HUDEP-2 (cell line): ENCODE data around the gene RASAL2.
"Not testable (repeated sequence)": the region's sequence is repeated elsewhere in the genome, so short reads cannot be mapped to it uniquely, and the experiment has no call there.

Source experiments
- DNase-seq, 76 experiments: peaks; one replicate each; lab custom pipeline; 2025; ENCODE audit not compliant: unreplicated experiment in 76 of 76; lab: John Stamatoyannopoulos, UW

The RASAL2 gene

DNA sequence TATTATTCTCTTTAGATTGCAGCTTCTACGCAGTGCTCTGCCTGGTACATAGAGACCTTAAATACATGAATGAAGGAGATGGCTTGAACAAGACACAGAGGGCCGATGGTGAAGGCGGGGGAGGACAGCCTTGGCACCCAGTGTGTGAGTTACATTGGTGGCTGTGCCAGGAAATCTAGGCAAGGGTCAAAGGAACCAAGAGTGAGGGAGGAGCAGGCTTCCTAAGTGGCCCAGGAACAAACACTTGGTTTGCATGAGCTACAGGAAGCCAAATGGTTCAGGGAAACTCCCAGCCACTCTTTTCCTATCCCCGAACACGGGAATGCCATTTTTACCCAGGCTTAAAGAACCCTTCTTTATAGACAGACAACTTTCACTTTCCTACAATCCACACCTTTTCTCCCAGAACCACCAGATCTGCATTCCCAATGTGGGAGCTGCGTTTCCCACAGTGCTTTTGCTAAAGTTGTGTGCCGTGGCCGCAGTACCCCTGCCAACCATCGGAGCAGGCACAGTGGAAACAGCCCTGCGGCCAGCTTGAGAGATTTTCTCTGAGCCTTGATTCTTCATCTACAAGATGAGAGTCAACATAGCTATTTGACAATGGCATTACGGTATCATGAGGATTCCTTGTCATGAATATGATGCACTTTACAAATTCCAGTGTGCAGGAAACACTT lies 406.3 kb downstream of the RASAL2 start:
- no peak for DNase-seq

DNA sequence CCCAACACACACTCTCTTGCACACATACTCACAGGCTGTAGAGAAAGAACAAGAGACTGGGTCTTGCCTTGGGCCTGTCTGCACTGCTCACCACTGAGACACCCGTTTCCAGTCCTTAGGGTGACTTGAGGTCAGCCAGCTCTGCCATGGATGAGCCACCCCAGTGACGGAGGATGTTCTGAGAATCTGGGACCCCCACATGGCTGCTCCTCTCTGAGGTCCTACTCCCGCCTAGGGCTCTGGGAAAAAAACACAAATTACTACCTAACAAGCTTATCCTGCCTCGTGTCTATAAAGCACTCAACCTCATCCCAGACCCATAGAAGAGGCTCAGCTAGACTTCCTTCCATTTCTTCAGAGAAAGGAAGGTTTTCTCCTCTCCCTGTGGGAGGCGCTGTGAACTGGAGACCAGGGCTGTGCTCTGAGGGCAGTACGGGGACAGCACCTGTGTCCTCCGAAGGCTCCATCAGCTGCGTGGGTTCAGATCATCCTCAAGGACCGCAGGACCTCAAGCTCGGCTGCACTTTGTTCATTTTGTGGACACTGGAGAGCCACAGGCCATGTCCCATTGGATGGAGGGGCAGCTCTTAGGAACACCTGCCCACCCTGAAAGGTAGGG lies 407.1 kb downstream of the RASAL2 start:
- DNase-seq = no peak

DNA sequence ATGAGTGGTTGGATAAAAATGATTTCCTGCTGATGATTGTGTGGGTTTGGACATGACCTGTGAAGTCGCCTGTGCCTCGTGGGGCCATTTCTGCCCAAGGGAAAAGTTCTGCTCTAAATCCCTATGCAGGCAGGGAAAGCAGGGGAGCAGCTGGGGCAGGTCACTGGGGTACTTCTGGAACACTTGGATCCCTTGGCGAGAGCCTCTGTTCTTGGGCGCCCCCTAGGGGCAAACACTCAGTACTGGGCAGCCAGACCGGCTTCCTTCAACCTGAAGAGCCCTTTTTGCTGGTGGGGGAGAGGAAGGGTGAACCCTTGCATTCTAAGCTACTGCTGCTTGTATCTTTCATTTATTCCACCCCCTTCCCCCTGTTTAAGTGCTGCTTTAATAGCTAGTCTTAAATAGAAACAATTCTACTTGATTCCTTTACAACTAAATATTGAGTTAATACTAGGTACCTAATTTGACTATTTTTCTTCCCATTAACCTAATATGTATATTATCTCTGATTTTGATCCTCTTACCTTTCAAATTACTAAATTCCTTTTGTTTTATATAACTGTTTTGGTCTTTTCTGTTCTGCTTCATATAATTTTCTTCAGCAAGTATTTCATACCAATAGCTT lies 407.9 kb downstream of the RASAL2 start:
- DNase-seq = peak in 63 of 76 experiments; percentile 2 to 77 (median 43)

GRCh38 chr1:178502330-178502714 lies 408.4 kb downstream of the RASAL2 start:
- DNase-seq = no peak

DNA sequence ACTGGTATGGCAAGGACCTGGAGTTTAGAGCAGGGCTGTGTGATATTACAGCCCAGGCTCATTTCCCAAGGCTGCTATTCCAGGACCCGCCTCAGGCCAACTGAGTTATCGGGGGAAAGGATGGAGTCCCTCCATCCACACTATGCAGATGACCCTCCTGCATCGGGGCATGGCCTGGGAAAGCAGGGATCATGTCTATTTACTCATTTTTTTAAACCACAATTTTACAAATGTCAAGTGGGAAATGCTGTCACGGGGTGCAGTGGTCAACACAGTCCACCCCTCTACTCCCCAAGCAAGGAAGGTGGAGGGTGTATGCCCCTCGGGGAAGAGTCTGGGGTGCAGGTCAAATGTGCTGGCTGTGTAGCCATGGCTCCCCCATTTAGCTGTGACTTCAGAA lies 409.0 kb downstream of the RASAL2 start:
- DNase-seq = no peak

- not testable (repeated sequence) for DNase-seq
These were observed 409.4 kb downstream of the RASAL2 start for GRCh38 chr1:178503316-178503715.

DNA sequence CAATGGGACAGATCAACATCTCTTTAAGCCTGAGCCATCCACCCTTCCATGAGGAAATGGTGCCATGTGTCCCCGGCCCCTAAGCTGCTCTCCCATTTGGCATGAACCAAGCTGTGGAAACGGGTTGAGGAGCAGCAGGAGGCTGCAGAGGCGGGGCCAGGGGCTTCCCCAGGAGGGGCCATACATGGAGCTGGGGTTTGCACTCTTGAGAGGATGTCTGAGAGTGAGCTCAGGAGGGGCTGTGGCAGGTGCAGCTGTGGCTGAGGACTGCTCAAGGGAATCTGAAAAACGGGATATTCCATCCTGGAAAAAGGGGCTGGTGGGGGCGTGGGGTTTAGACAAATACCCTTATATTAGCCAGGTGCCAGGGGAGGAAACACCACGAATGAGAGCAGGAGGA lies 409.9 kb downstream of the RASAL2 start:
- DNase-seq = no peak

- DNase-seq = no peak
These were observed 410.4 kb downstream of the RASAL2 start for GRCh38 chr1:178504286-178504685.

GRCh38 chr1:178506177-178506576 lies 412.3 kb downstream of the RASAL2 start:
- no peak for DNase-seq

- DNase-seq = peak in 12 of 76 experiments; percentile 2 to 27 (median 6)
These were observed 412.8 kb downstream of the RASAL2 start for GRCh38 chr1:178506669-178507068.

GRCh38 chr1:178509414-178510007 lies 415.6 kb downstream of the RASAL2 start:
- no peak for DNase-seq

DNA sequence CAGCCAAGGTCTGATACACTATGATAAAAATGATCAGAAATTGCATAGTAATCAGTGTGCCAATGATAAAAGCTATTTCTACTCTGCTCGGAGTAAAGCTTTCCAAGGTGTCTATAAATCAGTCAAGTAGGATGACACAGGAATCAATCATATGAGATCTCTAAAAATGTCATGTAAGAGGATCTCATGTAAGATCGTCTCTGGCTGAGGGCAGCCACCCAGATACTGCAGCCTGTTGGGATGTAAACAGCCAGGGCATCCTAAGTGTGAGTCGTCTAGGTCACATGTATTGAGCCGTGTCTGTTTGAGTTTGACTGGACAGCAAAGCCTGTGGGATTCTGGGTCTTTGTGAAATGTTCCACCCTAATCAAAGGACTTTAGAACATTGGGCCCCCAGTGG lies 416.3 kb downstream of the RASAL2 start:
- DNase-seq = no peak

DNA sequence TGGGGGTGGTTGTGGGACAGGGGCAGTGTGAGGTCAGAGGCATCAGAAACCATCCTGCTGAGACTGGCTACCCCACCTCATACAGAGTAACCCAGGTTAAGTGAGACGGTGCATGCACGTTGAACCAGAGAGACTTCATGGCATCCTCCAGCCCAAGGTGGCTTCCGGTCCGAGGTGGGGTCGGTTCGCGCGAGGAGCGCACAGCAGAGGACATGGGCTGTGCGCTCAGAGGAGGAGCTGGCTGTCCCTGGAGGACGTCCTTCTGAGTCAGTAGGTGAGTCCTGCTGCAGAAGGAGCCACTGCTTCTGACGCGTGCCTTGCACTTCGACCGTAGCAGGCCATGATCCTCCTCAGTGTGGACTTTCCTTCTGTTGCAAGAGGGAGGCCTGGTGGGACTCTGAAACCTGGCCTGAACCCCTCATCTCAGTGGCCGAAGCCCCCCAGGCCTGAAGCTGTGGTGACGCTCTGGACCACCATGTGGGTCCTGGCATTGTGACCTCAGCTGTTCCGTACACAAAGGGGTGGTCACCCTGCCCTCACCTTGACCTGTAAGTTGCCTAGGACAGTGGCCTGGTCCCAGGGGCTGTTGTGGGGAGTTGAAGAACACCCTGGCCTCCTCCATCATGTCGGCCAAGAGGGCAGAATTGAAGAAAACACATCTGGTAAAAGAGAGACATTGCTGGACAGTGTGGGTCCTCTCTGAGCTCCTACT lies 418.8 kb downstream of the RASAL2 start, which contains the start of gene TEX35:
Gene TEX35 (plus strand): TSS at position 544 of the 712 bp plus-strand sequence. CDS start 80 bp downstream, at position 624.
- DNase-seq = no peak

- DNase-seq = peak in 3 of 76 experiments; percentile 8 to 21 (median 8)
These were observed 419.5 kb downstream of the RASAL2 start for GRCh38 chr1:178513278-178513983.

DNA sequence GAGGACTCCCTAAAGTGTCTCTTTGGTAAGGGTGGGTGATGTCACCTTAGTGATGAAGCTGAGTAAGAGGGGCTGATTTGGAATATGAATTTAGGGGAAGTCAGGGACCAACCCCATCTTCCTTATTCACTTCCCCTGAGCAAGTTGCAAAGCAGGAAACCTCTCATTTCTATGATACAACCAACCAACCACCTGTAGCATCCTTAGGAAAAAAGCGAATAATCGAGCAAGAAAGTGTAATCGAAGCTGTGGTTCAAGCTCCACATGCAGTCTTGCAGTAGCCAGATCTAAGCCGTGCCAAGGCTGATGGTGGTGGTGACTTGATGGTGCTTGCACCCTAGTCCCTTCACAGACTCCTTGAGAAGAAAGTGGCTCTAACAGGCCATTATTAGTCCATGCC lies 422.2 kb downstream of the RASAL2 start:
- DNase-seq = no peak

GRCh38 chr1:178518894-178519293 lies 425.0 kb downstream of the RASAL2 start:
- no peak for DNase-seq

GRCh38 chr1:178520803-178521202 lies 426.9 kb downstream of the RASAL2 start:
- DNase-seq = no peak

- DNase-seq = no peak
These were observed 427.3 kb downstream of the RASAL2 start for GRCh38 chr1:178521241-178521640.

DNA sequence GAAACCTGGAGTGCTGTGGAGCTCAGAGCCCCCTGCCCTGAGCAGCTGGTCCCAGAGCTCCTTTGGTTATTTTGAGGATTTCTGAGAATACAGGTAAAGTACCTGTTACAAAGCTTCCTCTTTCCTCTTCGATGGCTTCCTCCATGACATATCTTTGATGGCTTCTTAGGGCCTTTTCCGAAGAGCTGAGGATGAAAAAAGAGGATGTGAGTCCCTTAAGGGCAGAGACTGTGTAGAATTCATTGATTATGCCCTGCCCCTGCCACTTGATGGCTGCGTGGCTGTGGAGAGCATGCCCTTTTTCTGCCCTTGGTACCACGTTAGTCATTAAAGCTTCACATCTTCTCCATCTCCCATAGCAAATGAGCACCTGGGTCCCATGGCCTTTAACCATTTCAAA lies 433.2 kb downstream of the RASAL2 start:
- no peak for DNase-seq

GRCh38 chr1:178528228-178528952 lies 434.5 kb downstream of the RASAL2 start:
- DNase-seq = no peak
